Smooth muscle cell (in vitro differentiated cells): ENCODE data around the gene GPR34. TPM values are rescaled to one million over a fixed set of nuclear protein-coding genes. Genes with fewer than 3 reads are reported as not detected.

Experiments used
- DNase-seq: peaks from one replicate; lab custom pipeline; 2025; ENCODE audit not compliant: unreplicated experiment; lab: John Stamatoyannopoulos, UW
- H2AFZ ChIP-seq: fragments of 200-600 bp; sonication (generic); 2 replicates; pipeline ENCODE4 v1.6.0; 2016; ENCODE audit warnings: antibody characterized with exemption, low read depth, mild to moderate bottlenecking
- H3F3A ChIP-seq: fragments of 200-600 bp; sonication (generic); 2 replicates; pipeline ENCODE4 v1.6.0; 2017; ENCODE audit warnings: antibody characterized with exemption, low read depth
- H3K27ac ChIP-seq: fragments of 200-600 bp; sonication (generic); 2 replicates; pipeline ENCODE4 v1.5.1; 2016; ENCODE audit warnings: low read depth, mild to moderate bottlenecking
- H3K27me3 ChIP-seq: fragments of 200-600 bp; sonication (generic); 2 replicates; pipeline ENCODE4 v1.6.1; 2016; ENCODE audit warnings: low read depth, mild to moderate bottlenecking
- H3K36me3 ChIP-seq: fragments of 200-600 bp; sonication (generic); 2 replicates; pipeline ENCODE4 v1.5.1; 2016; ENCODE audit warnings: low read depth
- H3K4me1 ChIP-seq: fragments of 200-600 bp; sonication (generic); 2 replicates; pipeline ENCODE4 v1.5.1; 2016; ENCODE audit warnings: low read depth
- H3K4me2 ChIP-seq: fragments of 200-600 bp; sonication (generic); 2 replicates; pipeline ENCODE4 v1.6.0; 2016; ENCODE audit warnings: mild to moderate bottlenecking
- H3K4me3 ChIP-seq: fragments of 200-600 bp; sonication (generic); 2 replicates; pipeline ENCODE4 v1.5.1; 2016; ENCODE audit warnings: mild to moderate bottlenecking
- H3K79me2 ChIP-seq: fragments of 200-600 bp; sonication (generic); 2 replicates; pipeline ENCODE4 v1.6.0; 2016; ENCODE audit warnings: low read depth, mild to moderate bottlenecking
- H3K9ac ChIP-seq: fragments of 200-600 bp; sonication (generic); 2 replicates; pipeline ENCODE4 v1.6.0; 2016; ENCODE audit warnings: low read depth
- H3K9me3 ChIP-seq: fragments of 200-600 bp; sonication (generic); replicated peaks from 2 replicates; pipeline ENCODE4 v1.5.1; 2016; ENCODE audit warnings: low read depth
- H4K20me1 ChIP-seq: fragments of 200-600 bp; sonication (generic); 2 replicates; pipeline ENCODE4 v1.6.0; 2016; ENCODE audit warnings: low read depth
- CTCF ChIP-seq: fragments of 200-600 bp; sonication (generic); IDR thresholded peaks from 2 replicates; pipeline ENCODE4 v1.5.1; 2017; ENCODE audit warnings: borderline replicate concordance, mild to moderate bottlenecking, antibody characterized with exemption; ENCODE audit not compliant: insufficient read depth, poor library complexity, severe bottlenecking
- WGBS: methylation state at CpG from one replicate; pipeline ENCODE4 v1.1.7; 2016; ENCODE audit warnings: low lambda C conversion rate; 5-methylcytosine and 5-hydroxymethylcytosine counted together
- polyA plus RNA-seq: library from polyadenylated mRNA; unstranded; fragments of >200 nt; fragmentation: Nextera tagmentation; extraction: Ambion mirVana; gene quantifications from 2 replicates; pipeline ENCODE4 v1.2.1, GENCODE V29; 2016
- total RNA-seq: library from RNA; depleted of rRNA; stranded (reverse); fragments of >200 nt; gene quantifications from 2 replicates; pipeline ENCODE4 v1.2.3, GENCODE V29; 2014

Gene GPR34
- total and polyA plus RNA-seq, 2 experiments from 2014 or later = 0.31 to 2.2 TPM

- H4K20me1 ChIP-seq = no peaks in the 10 kb centered on the region
- H3K27me3 ChIP-seq = no peaks in the 10 kb centered on the region
- no peak overlapping the region for H3K27ac ChIP-seq
- H3K4me1 ChIP-seq = peaks cover 23% of the 10 kb centered on the region
- no peak for DNase-seq
- H3K9me3 ChIP-seq = no peaks in the 10 kb centered on the region
- no peak for TF ChIP-seq CTCF
- H2AFZ ChIP-seq = no peak overlapping the region
- 68% methylated on average over 1 of the region's 1 CpG for WGBS
- no peaks in the 10 kb centered on the region for H3K79me2 ChIP-seq
- H3K36me3 ChIP-seq = no peaks in the 10 kb centered on the region
- H3F3A ChIP-seq = no peaks in the 10 kb centered on the region
- H3K9ac ChIP-seq = no peak overlapping the region
- no peak overlapping the region for H3K4me3 ChIP-seq
- H3K4me2 ChIP-seq = no peak overlapping the region
Measured at GRCh38 chrX:41721590-41721989, 32.8 kb downstream of the GPR34 start.

GRCh38 chrX:41722214-41722613 is 33.4 kb downstream of the GPR34 start:
- Histone ChIP-seq H3K79me2 (no peaks in the 10 kb centered on the region), H3K4me1 (peaks cover 23% of the 10 kb centered on the region)
- 79% methylated on average over 3 of the region's 3 CpGs for WGBS

DNA sequence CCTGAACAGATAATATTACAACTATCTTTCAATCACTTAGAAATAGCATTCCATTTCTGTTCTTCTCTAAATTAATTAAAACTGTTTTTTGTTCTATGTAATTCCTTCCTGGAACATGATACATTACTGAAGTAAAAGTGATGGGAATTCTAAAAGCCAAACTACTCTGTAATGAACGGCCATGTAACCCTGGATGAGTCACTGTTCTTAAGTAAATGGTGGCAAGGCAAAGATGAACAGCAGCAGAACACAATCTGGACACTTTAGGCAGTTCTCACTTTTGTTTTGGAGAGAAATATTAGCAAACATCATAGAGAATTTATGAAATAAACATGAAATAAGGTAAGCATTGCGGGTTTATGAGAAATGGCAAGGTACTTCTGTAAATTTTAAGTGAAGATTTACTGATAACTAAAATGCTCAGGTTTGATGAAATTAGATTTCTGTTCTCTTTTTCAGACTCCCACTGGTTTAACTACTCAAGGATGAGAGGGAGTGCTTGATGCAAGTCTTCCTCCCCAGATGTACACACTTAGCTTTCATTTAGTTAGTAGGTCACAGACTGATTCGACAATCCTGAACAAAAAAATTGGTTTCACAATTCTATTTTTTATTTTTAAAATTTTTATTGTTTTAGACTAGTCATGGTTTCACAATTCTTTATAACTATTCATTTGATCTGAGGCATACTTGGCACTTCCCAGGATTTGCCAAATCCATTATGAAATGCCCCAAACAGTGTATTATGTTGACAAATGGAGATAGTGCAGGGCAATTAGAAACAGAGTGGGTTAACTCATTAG is 34.2 kb downstream of the GPR34 start:
- H3K27me3 ChIP-seq = no peaks in the 10 kb centered on the region

More at GRCh38 chrX:41722214-41722613, 33.4 kb downstream of the GPR34 start:
- no peak overlapping the region for H3K4me2 ChIP-seq
- H3K9ac ChIP-seq = no peak overlapping the region
- no peaks in the 10 kb centered on the region for H3K36me3 ChIP-seq
- no peaks in the 10 kb centered on the region for H4K20me1 ChIP-seq
- H3K9me3 ChIP-seq = no peaks in the 10 kb centered on the region
- no peak for TF ChIP-seq CTCF
- no peaks in the 10 kb centered on the region for H3F3A ChIP-seq
- no peak for DNase-seq
- H3K27me3 ChIP-seq = no peaks in the 10 kb centered on the region
- no peak overlapping the region for H3K27ac ChIP-seq
- no peak overlapping the region for H3K4me3 ChIP-seq
- H2AFZ ChIP-seq = no peak overlapping the region

More for the DNA sequence above, 34.2 kb downstream of the GPR34 start:
- no peak overlapping the region for H3K9ac ChIP-seq
- H3K79me2 ChIP-seq = no peaks in the 10 kb centered on the region
- H3K4me1 ChIP-seq = peaks cover 22% of the 10 kb centered on the region
- H4K20me1 ChIP-seq = no peaks in the 10 kb centered on the region
- TF ChIP-seq CTCF = no peak
- no peak overlapping the region for H3K27ac ChIP-seq
- H3K4me2 ChIP-seq = no peak overlapping the region
- no peak for DNase-seq
- no peaks in the 10 kb centered on the region for H3K9me3 ChIP-seq
- no peaks in the 10 kb centered on the region for H3K36me3 ChIP-seq
- H2AFZ ChIP-seq = no peak overlapping the region
- no peak overlapping the region for H3K4me3 ChIP-seq
- no peaks in the 10 kb centered on the region for H3F3A ChIP-seq
- WGBS = 67% methylated on average over 3 of the region's 3 CpGs
